ENCODE measurements around the gene RPL9. TPM values are rescaled to one million over a fixed set of nuclear protein-coding genes. Genes with fewer than 3 reads are reported as not detected.

The RPL9 gene
- total and polyA plus RNA-seq, 9 donors: 2,988 to 22,039 (median 4,031) TPM

DNA sequence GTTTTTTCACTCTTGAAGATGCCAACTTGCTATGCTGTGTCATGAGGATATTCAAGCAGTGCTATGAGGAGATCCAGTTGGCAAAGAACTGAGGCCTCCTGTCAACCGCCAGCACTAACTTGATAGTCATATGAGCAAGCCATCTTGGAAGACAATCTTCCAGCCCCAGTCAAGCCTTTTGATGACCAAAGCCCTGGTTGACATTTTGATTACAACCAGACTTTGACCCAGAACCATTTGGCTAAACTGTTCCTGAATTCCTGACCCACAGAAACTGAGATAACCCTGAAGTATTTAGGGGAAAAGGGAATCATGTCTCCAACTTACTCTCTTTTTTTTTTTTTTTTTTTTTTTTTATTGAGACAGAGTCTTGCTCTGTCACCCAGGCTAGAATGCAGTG is 35.6 kb upstream of the RPL9 start:
- Histone ChIP-seq H3K4me3 (no peak overlapping the region), H3K36me3 (no peaks in the 10 kb centered on the region), H3K9me3 (no peaks in the 10 kb centered on the region), H3K27me3 (no peaks in the 10 kb centered on the region), H3K4me1 (ENCODE audit: insufficient read depth) (no peaks in the 10 kb centered on the region), H3K27ac (no peak overlapping the region)
- TF ChIP-seq, protein P1, sequence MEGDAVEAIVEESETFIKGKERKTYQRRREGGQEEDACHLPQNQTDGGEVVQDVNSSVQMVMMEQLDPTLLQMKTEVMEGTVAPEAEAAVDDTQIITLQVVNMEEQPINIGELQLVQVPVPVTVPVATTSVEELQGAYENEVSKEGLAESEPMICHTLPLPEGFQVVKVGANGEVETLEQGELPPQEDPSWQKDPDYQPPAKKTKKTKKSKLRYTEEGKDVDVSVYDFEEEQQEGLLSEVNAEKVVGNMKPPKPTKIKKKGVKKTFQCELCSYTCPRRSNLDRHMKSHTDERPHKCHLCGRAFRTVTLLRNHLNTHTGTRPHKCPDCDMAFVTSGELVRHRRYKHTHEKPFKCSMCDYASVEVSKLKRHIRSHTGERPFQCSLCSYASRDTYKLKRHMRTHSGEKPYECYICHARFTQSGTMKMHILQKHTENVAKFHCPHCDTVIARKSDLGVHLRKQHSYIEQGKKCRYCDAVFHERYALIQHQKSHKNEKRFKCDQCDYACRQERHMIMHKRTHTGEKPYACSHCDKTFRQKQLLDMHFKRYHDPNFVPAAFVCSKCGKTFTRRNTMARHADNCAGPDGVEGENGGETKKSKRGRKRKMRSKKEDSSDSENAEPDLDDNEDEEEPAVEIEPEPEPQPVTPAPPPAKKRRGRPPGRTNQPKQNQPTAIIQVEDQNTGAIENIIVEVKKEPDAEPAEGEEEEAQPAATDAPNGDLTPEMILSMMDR (IDR thresholded peaks at IDR 0.05): no peak
- no peak for TF ChIP-seq POLR2A (IDR thresholded peaks at IDR 0.05)
- no peak for TF ChIP-seq EP300 (IDR thresholded peaks at IDR 0.05)
- intact Hi-C loops (cut with DNase I): no loop called here
- WGBS, 3 donors: 87 to 91% (median 88%) methylated on average over 1 of the region's 1 CpG
- no peak for DNase-seq

DNA sequence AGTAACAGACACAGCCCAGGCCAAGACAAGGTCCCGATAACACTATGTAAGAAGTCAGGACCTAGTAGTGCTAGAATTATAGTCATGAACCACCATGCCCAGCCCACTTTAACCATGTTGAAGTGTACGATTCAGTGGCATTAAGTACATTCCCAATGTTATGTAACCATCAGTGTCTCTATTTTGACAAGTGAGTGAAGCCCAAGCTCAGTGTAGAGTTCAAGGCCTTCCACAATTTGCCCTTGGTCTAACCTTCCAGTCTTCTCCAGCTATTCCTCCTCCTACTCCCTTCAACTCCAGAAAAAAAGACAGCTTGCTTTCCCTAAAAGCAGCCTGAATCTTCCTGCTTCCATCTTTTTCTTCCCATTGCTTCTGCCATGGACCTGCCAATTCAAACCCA is 31.6 kb upstream of the RPL9 start:
- no peak for DNase-seq
- no peaks in the 10 kb centered on the region for H3K4me1 ChIP-seq (ENCODE audit: insufficient read depth)
- 73 to 87% (median 76%) methylated on average over 2 of the region's 2 CpGs for WGBS, 3 donors

DNA sequence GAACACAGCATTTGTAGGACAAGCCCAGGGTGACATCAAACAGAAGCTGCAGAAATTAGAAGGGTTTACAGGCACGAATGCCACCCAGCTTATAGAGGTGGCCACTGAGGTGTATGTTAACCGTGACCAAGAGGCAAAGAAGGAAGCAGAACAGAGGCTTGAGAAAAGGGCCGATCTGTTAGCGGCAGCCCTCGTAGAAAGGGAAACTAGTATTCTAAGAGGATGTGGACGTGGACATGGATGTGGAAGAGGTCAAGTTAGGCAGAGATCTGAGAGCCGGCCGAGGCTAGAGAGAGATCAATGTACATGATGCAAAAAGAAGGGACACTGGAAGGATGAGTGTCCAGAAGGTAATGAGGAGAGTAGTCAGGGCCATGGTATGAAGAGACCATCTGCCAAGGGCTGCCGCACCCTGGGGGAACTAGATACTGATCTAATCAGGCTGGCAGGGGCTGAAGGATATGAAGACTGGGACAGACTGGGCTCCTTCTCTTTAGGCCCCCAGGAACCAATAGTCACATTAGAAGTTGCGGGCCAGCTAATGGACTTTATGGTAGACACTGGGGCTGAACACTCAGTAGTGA is 27.6 kb upstream of the RPL9 start:
- H3K4me3 ChIP-seq: no peak overlapping the region
- no peaks in the 10 kb centered on the region for H3K27me3 ChIP-seq
- TF ChIP-seq, protein P1 (IDR thresholded peaks at IDR 0.05): no peak
- TF ChIP-seq POLR2A (IDR thresholded peaks at IDR 0.05) (no peak), EP300 (IDR thresholded peaks at IDR 0.05) (no peak)
- H3K27ac ChIP-seq: no peak overlapping the region
- H3K36me3 ChIP-seq: no peaks in the 10 kb centered on the region
- WGBS, 3 donors: 87 to 91% (median 88%) methylated on average over 10 of the region's 10 CpGs
- H3K9me3 ChIP-seq: no peaks in the 10 kb centered on the region
- no peak for DNase-seq
- no peaks in the 10 kb centered on the region for H3K4me1 ChIP-seq (ENCODE audit: insufficient read depth)
- intact Hi-C loops (cut with DNase I): no loop called here

More for the DNA sequence above, 31.6 kb upstream of the RPL9 start:
- no peaks in the 10 kb centered on the region for H3K36me3 ChIP-seq
- no peaks in the 10 kb centered on the region for H3K9me3 ChIP-seq
- no peak overlapping the region for H3K4me3 ChIP-seq
- no peaks in the 10 kb centered on the region for H3K27me3 ChIP-seq
- intact Hi-C loops (cut with DNase I): no loop called here
- TF ChIP-seq POLR2A (IDR thresholded peaks at IDR 0.05): no peak
- no peak for TF ChIP-seq EP300 (IDR thresholded peaks at IDR 0.05)
- TF ChIP-seq, protein P1 (IDR thresholded peaks at IDR 0.05): no peak
- no peak overlapping the region for H3K27ac ChIP-seq

DNA sequence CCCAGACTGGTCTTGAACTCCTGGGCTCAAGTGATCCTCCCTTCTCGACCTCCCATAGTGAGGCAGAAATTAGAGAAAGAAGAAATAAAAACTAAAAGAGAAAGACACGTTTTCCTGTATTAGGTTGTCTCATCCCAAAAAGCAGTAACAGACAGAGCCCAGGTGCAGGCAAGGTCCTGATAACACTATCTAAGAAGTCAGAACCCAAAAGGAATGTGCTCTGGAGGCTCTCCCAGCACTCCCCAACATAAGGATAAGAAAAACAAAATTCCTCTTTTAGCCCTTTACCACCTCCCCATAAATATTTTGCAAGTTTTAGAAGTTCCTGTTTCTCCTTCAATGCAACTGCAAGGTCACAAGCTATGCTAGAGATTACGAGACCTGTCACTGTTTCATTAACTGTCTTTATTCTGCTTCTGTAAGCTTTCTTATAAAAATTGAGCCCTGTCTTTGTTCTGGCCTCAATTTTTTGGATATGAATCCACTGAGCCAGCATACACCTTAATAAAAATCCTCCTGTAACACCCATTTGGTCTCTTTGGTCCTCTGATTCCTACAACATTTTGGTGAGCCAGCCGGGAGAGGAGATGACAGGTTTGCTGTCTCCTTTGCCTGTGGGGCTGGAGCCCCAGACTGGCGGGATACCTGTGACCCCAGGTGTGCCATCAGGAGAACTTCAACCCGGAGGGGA is 26.0 kb upstream of the RPL9 start:
- H3K36me3 ChIP-seq: no peaks in the 10 kb centered on the region
- 64 to 71% (median 64%) methylated on average over 6 of the region's 6 CpGs for WGBS, 3 donors

More for the DNA sequence above, 26.0 kb upstream of the RPL9 start:
- Histone ChIP-seq H3K27me3 (no peaks in the 10 kb centered on the region), H3K4me3 (no peak overlapping the region), H3K9me3 (no peaks in the 10 kb centered on the region), H3K27ac (no peak overlapping the region), H3K4me1 (ENCODE audit: insufficient read depth) (no peaks in the 10 kb centered on the region)
- intact Hi-C loops (cut with DNase I): no loop called here
- TF ChIP-seq, protein P1 (IDR thresholded peaks at IDR 0.05): no peak
- TF ChIP-seq EP300 (IDR thresholded peaks at IDR 0.05) (no peak), POLR2A (IDR thresholded peaks at IDR 0.05) (no peak)
- DNase-seq: no peak
